HG03575 (cell line): ENCODE results near the gene PRKAG2.

ENCODE experiments used
- ATAC-seq: cut with Tn5 transposase; IDR thresholded peaks from one replicate; pipeline ENCODE4 v1.9.1; 2021; ENCODE audit not compliant: unreplicated experiment, insufficient number of reproducible peaks, low FRiP score; ENCODE audit errors: extremely low read depth

Gene PRKAG2

GRCh38 chr7:151669762-151670161, 207.2 kb downstream of the PRKAG2 start:
- ATAC-seq: no peak

- no peak for ATAC-seq
Observed at GRCh38 chr7:151666886-151667285, 210.0 kb downstream of the PRKAG2 start.

DNA sequence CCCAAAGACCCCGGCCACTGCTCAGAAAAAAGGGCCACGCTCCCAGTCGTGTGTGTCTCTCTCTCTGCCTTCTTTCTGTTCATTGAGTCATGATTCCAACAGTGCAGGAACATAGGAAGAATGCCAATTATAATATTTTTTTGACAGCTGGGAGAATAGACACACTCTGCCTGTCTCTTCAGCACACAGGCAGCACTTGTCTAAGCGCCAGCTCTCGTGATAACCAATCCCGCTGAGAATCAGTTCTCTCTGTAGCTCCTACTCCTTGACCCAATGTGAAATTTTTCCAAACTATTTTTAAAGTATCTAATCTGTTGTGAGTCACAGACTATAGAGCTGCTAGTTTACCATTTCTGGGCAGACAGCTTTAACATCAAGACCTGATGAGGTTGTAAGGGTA, 211.5 kb downstream of the PRKAG2 start:
- no peak for ATAC-seq

DNA sequence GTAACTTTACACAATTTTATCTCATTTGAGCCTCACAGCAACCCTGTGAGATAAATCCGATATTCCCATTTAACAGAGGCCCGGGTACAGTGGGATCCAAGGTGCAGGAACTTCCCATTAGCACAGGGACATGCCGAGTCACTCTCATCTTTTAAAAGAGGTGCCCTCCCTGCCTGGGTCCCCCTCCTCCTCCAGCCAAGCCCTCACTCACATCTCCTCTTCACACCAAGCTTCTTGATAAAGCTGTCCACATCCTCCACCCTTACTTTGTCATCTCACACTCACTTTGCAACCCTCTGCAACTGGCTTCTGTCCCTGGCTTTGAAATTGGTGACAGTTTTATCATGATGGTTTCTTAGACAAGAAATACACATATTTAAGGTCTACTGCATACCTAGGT, 212.6 kb downstream of the PRKAG2 start:
- ATAC-seq: no peak

DNA sequence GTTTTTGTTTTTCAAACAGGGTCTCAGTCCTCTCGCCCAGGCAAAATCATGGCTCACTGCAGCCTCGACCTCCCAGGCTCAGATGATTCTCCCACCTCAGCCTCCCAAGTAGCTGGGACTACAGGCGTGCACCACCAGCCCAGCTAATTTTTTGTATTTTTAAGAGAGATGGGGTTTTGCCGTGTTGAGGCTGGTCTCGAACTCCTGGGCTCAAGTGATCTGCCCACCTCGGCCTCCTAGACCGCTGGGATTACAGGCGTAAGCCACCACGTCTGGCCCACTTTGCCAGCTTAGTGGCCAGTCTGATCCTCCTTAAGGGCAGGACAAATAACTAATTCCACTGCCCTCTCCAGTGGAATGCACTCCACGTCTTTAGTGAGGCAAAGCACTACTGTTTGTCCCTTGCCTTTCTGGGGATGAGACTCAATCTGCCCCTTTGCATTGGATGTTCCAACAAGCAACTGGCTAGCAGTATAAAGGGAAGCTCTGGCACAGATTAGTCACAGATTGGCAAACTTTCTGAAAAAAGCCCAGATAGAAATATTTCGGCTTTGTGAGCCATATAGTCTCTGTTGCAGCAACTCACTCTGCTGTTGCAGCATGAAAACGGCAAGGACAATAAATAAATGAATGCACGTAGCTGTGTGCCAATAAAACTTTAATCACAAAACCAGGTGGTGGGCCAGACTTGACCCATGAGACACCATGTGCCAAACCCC, 213.4 kb downstream of the PRKAG2 start:
- ATAC-seq: no peak

- ATAC-seq: no peak
Observed at GRCh38 chr7:151662251-151662826, 214.6 kb downstream of the PRKAG2 start.

DNA sequence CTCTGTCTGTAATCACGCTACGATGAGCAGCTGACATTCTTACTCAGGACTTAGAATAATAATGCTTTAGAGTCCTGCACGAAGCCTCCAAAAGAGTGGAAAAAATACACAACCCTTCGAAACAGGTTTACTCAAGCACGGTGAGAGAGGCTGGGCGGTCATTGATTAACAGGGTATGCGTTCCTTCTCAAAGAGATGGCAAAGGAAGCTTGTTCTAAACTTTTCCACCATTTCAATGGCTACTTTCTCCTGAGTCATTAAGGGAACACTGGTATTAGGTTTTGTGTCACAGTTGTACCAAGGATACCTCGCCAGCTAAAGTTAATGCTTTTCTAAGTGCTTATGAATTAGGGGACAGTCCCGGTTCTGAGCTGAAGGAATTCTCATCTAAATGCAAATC, 215.3 kb downstream of the PRKAG2 start:
- ATAC-seq: no peak

- no peak for ATAC-seq
Observed at GRCh38 chr7:151660141-151660540, 216.8 kb downstream of the PRKAG2 start.

GRCh38 chr7:151659219-151659618, 217.7 kb downstream of the PRKAG2 start:
- ATAC-seq: no peak

GRCh38 chr7:151658778-151659177, 218.1 kb downstream of the PRKAG2 start:
- no peak for ATAC-seq

DNA sequence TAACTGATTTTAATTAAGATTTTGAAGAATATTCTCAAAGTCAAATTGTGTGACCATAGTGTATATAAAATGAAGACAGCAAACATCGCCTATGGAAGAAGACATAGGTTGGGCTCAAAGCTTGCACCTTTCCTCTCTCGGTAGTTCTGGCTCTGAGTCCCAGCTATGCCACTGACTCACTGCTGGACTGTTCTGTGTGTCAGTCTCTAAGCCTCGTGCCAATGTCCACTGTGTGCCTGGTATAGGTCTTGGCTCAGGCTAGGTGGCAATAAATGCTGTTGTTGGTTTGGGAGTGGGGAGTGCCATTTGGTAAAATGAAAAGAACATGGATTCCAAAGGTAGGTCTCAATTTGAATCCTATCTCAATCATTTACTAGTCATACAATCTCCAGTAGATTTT, 219.7 kb downstream of the PRKAG2 start:
- no peak for ATAC-seq

DNA sequence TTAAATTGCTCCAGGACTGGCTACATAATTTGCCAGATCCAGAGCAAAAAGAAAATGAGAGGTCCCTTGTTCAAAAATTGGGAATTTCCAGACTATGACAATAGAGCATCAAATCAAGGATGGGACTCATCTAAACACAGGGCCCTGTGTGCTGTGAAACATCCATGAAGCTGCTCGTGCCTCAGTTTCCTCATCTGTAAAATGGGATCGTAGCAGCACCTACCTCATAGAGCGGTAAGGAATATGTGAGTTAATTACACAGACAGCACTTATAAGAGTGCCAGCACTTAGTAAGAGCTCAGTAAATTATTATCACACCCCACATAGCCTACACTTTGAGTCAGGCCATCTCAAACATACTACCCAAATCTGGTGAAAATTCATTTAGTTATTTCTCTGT, 221.4 kb downstream of the PRKAG2 start:
- no peak for ATAC-seq

DNA sequence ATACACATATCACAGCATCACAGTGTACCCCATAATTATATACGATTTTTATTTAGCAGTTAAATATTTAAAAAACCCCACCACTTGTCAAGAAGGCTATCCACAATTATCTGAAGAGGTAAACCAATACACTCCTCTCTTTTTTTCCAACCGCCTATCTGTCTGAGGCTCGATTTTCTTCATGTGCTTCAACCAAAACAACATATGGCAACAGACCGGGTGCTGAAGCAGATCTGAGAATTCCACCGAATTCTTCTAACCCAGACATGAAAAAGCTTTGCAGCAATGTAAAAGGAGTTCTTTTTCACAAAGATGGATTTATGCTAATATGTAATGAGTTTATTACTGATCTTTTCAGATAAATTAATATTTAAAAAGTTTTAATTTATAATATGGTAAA, 224.8 kb downstream of the PRKAG2 start:
- ATAC-seq: no peak

DNA sequence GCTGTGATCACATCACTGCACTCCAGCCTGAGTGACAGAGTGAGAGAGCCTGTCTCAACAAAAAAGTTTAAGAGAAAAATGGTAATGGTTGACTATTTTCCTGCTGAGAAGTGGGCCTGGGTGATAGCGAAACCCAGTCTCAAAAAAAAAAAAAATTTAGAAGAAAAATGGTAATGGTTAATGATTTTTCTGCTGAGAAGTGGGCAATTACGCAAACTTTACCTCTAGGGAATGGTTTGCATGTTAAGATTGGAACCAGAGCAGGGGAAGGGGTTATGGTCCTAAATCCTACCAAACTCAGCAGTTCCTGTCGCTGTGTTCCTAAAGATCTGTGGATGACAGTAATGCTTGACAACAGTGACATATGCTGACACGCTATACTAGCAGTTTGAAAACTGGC, 226.8 kb downstream of the PRKAG2 start:
- ATAC-seq: no peak

DNA sequence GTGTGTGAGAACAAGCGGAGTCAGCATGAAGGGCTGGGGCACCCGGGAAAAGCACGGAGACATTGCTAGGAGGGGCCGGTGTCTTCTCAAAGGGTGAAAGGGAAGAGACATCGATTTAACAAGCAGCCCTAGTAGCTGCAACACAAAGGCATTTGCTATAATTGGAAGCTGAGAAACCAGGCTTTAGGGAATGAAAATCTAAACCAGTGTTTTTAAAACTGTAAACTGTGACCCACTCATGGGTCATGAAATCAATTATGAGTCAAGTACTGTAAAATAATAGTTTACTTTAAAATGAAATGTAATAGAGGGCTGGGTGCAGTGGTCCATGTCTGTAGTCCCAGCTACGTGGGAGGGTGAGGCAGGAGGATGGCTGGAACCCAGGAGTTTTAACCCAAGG, 228.5 kb downstream of the PRKAG2 start:
- no peak for ATAC-seq

DNA sequence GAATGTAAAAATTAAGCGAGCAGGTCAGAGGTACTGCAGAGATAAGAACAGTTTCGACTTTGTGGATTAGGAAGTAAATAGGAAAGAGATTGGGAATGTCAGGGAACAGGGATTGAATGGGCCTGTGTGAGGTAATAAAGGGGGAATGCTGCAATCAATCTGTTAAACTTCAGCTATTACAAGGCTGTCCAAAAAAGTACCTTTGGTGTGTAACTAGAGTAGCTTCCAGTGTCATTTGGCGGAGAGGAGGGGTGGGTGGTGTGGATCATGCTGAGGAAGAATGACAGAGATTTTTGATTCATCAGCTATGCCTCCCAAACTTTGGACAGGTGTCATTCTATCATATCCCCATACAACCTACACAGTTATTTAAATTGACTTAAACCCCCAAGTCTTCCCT, 229.0 kb downstream of the PRKAG2 start:
- ATAC-seq: no peak

- ATAC-seq: no peak
Observed at GRCh38 chr7:151647006-151647405, 229.9 kb downstream of the PRKAG2 start.

DNA sequence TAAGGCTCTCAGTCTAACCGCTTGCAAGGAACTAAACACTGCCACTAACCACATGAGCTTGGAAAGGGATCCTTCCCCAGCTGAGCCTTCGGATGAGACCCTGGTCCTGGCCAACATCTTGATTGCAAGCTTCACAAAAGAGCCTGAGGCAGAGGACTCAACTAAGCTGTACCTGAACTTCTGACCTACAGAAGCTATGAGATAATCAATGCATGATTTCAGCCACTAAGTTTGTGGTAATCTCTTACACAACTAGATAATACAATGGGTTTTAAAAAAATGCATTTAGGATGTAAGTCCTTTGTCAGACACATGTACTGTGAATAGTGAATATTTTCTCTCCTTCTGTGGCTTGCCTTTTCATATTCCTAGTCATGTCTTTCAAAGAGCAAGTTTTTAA, 231.6 kb downstream of the PRKAG2 start:
- no peak for ATAC-seq

GRCh38 chr7:151644554-151644953, 232.4 kb downstream of the PRKAG2 start:
- ATAC-seq: no peak

DNA sequence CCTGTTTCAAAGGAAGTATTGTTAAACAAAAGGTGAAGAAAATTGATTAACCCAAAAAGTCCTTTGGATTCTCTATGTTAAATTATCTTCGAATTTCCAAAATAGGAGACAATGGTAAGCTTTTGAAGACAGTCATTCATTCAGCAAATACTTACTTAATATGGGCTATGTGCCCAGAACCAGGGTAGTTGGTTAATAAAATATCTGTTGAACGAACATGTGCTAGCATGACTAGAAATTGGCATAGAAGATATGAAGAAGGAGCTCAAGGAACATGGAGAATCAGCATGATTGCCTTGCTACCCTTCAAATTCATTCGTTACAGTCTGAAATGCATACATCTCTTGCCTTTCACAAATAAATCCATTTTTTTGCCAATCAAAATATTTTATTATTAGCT, 234.2 kb downstream of the PRKAG2 start:
- no peak for ATAC-seq

GRCh38 chr7:151641587-151641986, 235.3 kb downstream of the PRKAG2 start:
- no peak for ATAC-seq
